ENCODE data around the gene KRT222.

KRT222 gene

GRCh38 chr17:40605306-40605705, 59.7 kb downstream of the KRT222 start:
- H3K4me3 ChIP-seq (ENCODE audit: low read depth, low read length), result no peak overlapping the region
- TF ChIP-seq, protein P1, sequence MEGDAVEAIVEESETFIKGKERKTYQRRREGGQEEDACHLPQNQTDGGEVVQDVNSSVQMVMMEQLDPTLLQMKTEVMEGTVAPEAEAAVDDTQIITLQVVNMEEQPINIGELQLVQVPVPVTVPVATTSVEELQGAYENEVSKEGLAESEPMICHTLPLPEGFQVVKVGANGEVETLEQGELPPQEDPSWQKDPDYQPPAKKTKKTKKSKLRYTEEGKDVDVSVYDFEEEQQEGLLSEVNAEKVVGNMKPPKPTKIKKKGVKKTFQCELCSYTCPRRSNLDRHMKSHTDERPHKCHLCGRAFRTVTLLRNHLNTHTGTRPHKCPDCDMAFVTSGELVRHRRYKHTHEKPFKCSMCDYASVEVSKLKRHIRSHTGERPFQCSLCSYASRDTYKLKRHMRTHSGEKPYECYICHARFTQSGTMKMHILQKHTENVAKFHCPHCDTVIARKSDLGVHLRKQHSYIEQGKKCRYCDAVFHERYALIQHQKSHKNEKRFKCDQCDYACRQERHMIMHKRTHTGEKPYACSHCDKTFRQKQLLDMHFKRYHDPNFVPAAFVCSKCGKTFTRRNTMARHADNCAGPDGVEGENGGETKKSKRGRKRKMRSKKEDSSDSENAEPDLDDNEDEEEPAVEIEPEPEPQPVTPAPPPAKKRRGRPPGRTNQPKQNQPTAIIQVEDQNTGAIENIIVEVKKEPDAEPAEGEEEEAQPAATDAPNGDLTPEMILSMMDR (IDR thresholded peaks at IDR 0.05; ENCODE audit: low read depth, low read length, missing control alignments), result no peak
- DNase-seq (ENCODE audit: low read depth), result no peak

All from GM12864 (cell line).